ENCODE measurements around the gene PAQR4.

Gene PAQR4

DNA sequence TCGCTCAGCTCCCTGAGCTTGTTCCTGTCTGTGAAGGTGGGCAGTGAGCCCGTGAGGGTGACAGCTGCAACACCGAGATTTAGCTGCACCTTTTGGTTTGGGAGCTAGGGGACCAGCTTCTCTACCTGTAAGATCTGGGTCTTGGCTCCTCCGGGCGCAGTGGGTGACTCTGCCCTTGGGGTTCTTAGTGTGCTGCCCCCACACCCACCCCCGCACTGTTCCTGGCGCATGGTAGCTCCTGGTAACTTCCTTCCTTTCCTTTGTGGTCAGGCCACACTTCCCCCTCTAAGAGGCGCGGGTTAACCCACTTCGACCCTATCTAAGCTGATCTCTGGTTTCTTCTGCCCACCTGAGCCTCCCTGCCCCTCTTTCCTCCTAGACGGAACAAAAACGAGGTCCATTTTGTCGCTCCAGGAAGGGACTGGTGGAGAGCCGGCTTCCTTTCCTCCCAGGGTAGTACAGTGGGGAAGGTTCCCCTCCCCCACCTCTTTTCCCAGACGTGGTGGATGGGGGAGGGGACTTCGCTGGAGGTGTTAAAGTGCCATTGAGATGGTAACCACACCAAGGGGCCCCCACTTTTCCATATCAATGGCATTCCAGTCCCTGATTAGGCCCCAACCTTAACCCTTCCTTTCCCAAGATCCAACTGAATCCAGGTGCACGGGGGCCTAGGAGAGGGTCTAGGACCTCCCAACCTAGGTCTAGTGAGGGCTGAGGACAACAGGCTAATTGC, 39.0 kb downstream of the PAQR4 start:
- DNase-seq, result peak; percentile 61

DNA sequence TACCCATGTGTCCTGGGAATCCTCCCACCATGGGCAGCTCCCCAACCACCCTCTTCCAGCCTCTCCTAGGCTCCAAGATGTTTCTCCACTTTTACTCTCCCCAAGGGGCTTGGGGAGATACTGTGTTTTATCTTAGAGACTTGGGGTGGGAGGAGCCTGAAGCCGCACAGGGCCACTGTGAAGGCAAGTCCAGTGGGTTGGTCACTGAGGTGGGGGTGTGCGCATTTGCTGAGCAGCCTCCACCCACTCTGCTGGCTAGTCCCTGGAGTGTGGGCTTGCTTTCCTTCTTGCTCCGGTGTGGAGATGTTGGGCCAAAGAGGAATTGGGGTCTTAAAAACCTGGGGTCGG, 39.5 kb downstream of the PAQR4 start:
- DNase-seq, result no peak

DNA sequence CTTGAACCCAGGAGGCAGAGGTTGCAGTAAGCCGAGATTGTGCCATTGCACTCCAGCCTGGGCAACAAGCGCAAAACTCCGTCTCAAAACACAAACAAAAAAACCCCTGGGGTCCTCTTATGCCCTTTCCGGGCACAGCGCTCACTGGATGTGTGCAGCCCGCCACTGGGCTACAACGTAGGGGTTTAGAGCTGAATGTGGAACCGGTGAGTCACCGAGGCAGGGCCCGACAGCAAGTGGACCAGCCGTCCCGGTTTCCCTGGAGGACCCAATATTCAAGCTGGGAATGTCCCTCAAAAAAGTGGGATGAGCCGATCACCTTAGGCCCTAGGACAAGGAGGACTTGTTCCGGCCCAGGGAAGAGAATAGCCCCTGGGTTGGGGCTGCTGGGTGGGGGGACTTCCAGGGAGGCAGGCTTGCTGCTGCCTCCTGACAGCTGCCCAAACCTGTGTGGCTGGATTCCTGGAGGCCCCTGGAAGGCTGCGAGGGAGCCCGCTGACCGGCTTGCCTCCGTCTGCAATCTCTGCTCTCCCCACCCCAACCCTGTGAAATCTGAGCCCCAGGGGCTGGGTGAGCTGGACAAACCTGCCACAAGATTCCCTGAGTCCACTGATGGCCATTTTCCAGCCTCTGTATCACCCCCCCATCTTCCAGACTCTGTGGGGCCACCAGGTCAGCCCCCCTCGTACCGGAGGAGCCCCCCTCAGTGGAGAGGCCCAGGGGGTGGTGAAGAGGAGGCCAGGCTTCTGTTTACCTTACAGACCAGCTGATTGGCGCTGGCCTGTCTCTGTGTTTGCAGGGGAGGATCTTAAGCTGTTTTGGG, 40.6 kb downstream of the PAQR4 start:
- no peak for DNase-seq

DNA sequence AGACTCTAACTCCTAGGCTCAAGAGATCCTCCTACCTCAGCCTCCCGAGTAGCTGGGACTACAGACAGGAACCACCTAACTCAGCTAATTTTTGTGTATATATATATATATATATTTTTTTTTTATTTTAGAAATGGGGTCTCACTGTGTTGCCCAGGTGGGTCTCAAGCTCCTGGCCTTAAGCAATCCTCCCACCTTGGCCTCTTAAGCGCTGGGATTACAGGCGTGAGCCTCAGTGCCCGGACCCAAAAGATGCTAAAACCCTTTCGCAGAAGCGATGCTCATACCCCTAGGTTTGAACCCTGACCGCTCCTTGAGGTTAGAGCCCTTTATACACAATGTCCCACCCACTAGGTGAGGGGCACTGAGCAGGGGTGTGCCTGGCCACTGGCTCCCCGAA, 41.4 kb downstream of the PAQR4 start:
- DNase-seq, result no peak

DNA sequence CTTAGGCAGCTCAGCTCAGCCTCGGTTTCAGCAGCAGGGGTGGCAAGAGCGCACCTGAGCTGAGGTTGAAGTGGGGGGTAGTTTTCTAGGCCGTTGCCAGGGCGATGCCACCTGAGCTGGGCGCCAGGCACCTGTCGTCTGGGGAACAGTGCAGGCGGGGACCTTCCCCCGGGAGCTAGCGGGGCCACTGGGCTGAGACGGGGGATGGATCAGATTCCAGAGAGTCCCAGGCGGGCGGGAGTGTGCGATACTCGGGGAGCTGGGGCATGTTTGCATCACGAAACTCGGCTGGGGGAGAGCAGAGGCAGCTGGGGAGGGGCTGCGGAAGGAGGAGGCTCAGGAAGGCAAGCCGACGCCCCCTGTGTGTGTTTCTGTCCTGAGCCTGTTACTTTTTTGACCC, 43.1 kb downstream of the PAQR4 start:
- DNase-seq, result no peak

DNA sequence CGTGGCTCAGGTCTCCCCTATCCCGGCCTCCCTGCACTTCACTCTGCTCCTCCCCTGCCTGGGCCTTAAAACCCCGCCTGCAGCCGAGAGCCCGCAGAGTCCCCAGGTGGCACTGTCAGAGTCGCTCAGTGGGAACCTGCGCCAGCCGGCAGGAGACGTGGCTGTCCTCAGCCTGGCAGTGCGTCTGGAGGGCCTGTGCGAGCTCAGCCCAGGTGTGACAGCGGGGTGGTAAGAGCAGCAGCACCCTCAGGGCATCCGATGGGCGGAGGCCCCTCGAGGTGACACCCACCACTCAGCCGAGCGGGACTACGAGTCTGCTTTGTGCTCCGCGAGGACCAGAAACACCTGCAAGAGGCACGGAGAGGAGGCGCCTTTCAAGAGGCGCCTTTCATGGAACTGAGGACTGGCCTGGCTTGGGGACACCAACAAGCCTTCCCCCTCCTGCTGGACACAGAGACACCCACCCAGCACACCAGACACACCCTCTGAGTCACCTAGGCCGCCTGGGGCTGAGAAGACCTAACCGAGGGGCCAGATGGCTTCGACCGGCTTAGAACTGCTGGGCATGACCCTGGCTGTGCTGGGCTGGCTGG, 43.8 kb downstream of the PAQR4 start, which contains the start of gene CLDN9:
Gene CLDN9 (plus strand): TSS at position 96 of the 593 bp plus-strand sequence. CDS start 440 bp downstream, at position 536.
- no peak for DNase-seq

DNA sequence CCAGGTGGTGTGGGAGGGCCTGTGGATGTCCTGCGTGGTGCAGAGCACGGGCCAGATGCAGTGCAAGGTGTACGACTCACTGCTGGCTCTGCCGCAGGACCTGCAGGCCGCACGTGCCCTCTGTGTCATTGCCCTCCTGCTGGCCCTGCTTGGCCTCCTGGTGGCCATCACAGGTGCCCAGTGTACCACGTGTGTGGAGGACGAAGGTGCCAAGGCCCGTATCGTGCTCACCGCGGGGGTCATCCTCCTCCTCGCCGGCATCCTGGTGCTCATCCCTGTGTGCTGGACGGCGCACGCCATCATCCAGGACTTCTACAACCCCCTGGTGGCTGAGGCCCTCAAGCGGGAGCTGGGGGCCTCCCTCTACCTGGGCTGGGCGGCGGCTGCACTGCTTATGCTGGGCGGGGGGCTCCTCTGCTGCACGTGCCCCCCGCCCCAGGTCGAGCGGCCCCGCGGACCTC, 44.4 kb downstream of the PAQR4 start:
- DNase-seq, result no peak

DNA sequence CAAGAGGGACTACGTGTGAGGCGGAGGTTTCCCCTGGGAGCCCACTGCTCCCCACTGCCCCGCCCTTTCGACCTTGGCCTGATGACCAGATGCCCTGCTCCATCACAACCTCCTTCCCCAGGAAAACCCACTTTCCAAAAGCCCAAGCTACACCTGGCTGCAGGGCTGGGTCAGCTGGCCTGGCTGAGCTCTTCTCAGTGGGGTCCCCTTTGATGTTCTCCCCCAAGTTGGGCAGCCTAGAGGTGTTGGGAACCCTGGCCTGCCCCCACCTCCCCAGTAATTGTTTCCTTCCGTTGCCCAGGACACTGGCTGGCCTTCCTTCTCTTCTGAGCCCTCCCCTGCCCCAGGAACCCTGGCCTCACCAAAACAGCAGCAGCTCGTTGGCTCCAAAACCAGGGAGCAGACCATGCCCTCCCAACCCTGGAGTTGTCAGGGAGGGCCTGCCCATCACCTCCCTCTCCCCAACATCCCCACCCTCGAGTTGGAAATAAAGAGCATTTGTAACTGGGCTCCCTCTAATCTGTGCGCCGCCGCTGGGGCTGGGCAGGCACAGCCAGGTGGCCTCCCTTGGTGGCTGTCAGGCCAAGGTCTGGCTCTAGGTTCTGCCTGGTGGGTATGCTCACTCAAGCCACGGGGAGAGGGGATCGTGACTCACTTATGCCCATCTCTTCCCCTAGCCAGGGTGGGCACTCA, 45.0 kb downstream of the PAQR4 start:
- no peak for DNase-seq

DNA sequence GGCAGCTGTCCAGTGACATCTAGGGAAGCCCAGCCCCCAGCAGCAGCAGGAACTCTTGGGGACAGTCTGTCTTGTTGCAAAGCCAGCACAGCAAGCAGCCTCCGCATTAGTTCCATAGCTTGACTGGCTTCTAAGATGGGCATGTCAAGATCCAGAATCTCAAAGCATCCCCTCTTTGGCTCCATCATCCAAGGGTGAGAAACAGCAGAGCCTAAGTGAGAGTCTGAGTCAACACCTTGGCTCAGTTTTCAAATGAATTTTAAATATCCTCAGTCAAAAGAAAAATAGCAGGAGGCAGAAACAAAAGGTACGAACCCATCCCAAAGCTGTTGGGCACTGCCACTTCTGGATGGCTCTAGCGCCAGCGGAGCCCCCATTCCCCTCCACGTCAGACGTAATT, 45.8 kb downstream of the PAQR4 start:
- DNase-seq, result no peak

DNA sequence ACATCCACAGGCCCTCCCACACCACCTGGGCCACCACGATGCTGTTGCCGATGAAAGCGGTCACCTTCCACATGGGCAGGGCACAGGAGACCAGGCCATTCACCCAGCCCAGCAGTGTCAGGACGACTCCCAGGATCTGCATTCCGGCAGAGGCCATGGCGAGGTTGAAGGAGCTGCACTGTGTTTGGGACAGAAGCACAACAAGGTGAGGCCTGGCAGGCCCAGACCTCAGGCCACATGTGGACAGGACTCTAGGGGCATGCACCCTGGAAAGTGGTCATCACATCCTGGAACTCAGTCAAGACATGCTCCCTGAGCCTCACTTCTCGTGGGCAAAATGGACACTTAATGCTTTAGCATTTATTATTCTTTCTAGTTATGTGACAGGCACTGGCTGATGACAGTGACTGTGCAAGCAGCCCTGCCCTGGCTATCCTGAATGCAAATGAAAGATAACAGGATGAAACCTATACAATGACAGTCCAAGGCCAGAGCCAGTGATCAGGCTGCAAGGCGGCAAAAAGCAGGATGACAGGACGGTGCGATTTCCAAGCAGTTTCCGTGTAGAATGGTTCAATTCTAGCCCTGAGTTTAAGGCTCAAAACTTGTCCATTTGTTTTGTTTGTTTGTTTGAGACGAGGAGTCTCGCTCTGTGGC, 46.8 kb downstream of the PAQR4 start:
- DNase-seq, result no peak

DNA sequence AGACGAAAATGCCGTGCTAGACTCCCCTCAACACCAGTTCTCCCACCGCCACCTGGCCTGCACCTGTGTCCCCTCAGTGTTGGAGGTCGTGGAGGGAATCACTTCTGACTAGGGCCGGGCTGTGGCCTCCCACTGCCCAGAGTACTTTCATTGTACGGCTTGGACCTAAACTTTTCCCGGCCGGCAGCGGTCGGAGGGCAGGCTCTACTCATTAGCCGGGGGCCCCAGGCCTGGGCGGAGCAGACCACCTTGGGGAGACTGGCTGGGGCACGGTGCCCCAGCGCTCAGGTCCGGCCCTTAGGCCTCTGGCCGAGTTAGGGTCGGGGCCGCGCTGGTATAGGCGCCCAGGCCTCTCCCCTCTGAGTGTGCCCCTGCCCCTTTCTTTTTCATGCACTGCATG, 48.2 kb downstream of the PAQR4 start:
- DNase-seq, result no peak

DNA sequence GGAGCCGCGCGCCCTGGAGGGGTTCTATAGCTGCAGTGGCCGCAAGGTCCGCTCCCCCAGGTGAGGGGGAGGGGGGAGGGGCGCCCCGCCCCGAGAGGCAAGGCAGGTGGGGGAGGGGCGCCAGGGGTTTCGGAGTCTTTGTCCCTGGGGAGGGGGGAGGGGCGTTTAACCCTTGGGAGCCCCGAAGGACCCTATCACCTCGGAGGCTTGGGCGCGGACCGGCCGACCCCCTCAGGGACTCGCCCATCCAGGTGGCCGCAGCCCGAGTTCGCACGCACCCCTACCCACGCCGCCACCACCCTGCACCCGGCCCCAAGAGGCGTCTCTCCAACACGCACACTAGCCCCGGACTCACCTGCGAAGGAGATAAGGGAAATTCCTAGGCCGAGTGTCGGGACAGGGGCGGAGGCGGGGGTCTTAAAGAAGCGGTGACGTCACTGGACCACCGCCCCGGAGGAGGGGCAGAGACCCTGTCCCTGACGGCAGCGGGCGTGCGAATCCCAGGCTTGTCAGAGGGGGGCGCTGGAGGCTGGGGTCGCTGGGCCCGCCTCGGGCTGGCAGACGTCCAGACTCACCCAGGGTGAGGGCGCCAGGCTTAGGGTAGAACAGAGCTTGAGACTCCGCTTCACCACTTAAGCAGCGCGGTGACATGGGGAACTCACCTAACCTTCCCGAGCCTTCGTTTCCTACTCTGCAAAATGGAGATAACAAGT, 48.8 kb downstream of the PAQR4 start, which contains the start of gene CLDN6:
Gene CLDN6 (minus strand): TSS at position 390 of the 713 bp plus-strand sequence. CDS start 2,162 bp downstream, outside the sequence.
- DNase-seq, result no peak

DNA sequence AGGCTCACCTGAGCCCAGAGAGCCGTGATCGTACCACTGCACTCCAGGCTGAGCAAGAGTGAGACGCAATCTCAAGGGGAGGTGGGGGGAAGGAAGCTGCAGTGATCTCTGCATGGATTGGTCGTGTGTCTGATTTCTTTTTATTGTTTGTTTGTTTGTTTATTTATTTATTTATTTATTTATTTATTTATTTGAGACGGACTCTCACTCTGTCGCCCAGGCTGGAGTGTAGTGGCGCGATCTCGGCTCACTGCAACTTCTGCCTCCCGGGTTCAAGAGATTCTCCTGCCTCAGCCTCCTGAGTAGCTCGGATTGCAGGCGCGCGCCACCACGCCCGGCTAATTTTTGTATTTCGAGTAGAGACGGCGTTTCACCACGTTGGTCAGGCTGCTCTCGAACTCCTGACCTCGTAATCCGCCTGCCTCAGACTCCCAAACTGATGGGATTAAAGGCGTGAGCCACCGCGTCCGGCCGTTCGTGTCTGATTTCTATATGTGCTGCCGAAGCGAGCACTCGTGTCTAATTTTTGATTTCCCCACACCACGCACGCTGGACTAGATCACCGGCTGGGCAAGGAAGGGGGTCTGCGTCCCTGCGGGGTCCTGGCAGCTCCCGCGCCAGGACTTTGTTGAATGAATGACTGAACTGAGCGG, 50.6 kb downstream of the PAQR4 start:
- peak; percentile 49 for DNase-seq

DNA sequence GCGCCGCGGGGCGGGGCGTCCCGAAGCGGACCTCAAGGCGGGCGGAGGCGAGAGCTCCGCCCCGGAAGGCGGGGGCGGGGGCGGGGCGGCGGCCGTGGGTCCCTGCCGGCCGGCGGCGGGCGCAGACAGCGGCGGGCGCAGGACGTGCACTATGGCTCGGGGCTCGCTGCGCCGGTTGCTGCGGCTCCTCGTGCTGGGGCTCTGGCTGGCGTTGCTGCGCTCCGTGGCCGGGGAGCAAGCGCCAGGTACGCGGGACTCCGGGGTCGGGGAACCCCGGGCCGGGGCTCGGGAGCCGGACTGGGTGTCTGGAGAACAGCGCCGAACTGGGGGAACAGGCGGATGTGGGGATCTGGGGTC, 51.1 kb downstream of the PAQR4 start, which contains the start of gene TNFRSF12A:
Gene TNFRSF12A (plus strand): TSS at position 122 of the 357 bp plus-strand sequence. CDS start 30 bp downstream, at position 152.
- DNase-seq, result no peak

DNA sequence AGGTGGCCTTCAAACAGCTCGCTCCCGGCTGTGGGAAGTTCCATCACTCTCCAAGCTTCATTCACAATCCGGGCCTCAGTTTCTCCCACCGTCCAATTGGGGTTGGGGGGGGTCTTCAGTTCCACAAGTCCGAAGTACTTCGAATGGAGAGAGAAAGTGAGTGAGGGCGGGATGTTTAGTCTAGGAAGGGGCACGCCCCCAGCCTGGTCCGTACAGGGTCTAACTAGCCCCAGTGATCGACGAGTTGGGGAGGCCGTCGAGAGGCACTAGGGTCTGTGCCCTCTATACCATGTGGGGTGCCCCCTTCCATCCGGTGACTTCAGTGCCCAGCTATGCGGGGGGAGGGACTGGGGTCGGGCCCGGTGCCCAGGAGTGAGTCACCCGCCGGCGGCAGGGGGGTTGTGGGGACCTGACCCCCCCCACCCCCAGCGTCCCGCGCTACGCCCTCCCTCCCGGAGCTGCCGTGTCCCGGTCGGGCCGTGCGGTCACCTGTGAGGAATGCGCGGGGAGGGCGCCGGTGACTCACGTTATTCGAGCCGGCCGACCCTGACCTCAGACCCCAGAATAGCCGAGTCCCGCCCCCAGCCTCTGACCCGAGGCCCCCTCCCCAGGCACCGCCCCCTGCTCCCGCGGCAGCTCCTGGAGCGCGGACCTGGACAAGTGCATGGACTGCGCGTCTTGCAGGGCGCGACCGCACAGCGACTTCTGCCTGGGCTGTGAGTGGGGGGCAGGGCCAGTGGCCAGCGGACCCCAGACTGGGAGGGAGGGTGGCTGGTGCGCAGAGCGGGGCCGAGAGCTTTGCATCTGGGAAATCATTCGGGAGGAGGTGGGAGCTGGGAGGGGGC, 51.7 kb downstream of the PAQR4 start:
- no peak for DNase-seq

DNA sequence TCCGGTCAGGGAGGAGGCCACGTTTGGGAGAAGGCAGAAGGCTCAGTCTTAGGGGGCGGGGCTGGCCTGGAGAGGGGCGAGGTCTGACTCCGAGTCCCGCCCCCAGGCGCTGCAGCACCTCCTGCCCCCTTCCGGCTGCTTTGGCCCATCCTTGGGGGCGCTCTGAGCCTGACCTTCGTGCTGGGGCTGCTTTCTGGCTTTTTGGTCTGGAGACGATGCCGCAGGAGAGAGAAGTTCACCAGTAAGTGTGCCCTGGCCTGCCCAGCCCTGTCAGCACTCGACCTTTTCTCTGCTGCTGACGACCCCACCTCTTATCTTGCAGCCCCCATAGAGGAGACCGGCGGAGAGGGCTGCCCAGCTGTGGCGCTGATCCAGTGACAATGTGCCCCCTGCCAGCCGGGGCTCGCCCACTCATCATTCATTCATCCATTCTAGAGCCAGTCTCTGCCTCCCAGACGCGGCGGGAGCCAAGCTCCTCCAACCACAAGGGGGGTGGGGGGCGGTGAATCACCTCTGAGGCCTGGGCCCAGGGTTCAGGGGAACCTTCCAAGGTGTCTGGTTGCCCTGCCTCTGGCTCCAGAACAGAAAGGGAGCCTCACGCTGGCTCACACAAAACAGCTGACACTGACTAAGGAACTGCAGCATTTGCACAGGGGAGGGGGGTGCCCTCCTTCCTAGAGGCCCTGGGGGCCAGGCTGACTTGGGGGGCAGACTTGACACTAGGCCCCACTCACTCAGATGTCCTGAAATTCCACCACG, 52.5 kb downstream of the PAQR4 start:
- DNase-seq, result peak; percentile 51

DNA sequence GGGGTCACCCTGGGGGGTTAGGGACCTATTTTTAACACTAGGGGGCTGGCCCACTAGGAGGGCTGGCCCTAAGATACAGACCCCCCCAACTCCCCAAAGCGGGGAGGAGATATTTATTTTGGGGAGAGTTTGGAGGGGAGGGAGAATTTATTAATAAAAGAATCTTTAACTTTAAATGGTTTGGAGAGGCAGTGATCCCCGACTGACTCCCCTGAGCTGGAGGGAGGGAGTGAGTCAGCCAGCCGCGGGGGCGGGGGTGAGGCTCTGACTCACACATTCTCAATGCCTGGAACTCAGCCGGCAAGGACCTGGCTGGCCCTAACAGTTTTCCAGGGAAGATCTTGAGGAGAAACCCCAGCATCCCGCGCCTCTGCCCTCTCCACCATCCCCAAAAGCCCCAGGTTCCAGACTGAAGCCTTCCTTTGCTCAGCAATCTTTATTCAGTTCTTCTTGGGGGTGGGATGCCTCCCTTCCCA, 53.1 kb downstream of the PAQR4 start:
- DNase-seq, result peak; percentile 71

DNA sequence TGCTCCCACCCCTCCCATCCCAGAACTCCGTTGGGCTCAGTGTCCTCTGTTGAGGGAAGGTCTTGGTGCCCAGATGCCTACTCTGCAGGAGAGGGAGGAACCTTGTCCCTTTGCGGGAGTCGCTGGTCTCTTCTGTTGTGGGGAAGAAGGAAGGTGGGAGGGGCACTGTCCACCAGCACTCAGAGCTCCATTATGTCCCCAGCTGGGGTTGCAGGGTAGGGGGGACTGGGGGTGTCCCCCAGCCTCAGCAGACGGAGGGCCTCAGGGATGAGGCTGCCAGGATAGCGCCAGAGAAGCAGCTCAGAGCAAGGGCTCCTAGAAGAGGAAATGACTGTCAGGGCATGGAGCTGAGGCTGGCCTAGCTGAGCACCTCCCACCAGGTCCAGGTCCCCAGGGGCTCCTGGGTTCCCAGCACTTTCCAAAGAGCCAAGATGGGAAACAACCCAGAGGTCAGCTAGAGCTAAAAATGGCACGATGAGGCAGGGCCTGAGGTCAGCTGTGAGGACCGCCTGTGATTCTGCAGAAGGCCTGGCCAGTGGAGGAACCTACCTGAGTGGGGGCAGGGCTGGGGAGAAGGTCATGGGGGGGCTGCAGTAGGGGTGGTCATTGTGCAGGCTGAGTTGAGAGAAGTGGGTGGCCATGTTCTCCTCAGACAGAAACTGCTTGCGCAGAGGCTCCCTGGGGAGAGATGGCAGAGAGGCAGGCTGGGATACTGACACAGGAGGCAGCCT, 53.7 kb downstream of the PAQR4 start:
- DNase-seq, result peak; percentile 10

Data from MV-4-11 (cell line).